Osteoblast (primary cell): ENCODE results near the gene FANCD2OS. TPM values are rescaled to one million over a fixed set of nuclear protein-coding genes. Genes with fewer than 3 reads are reported as not detected.

Experiments
- DNase-seq: peaks from one replicate; pipeline ENCODE4 v3.0.0; 2011; ENCODE audit warnings: low spot score, mixed read lengths; ENCODE audit not compliant: insufficient read length; ENCODE audit errors: missing footprints
- H2AFZ ChIP-seq: 2 replicates; pipeline ENCODE4 v1.6.0; 2011; ENCODE audit warnings: mild to moderate bottlenecking, low read length
- H3K27ac ChIP-seq: 2 replicates; pipeline ENCODE4 v1.5.1; 2011; ENCODE audit warnings: mild to moderate bottlenecking, low read depth, low read length, moderate library complexity
- H3K27me3 ChIP-seq: 2 replicates; pipeline ENCODE4 v1.6.0; 2012; ENCODE audit warnings: mild to moderate bottlenecking, control low read depth, inconsistent platforms, low read length, moderate library complexity; ENCODE audit not compliant: insufficient read depth
- H3K36me3 ChIP-seq: 2 replicates; pipeline ENCODE4 v1.5.1; 2011; ENCODE audit warnings: mild to moderate bottlenecking, low read length, control low read depth, moderate library complexity; ENCODE audit not compliant: insufficient read depth
- H3K4me1 ChIP-seq: 2 replicates; pipeline ENCODE4 v1.5.1; 2011; ENCODE audit warnings: mild to moderate bottlenecking, low read length, control low read depth, moderate library complexity; ENCODE audit not compliant: insufficient read depth
- H3K4me2 ChIP-seq: 2 replicates; pipeline ENCODE4 v1.6.0; 2011; ENCODE audit warnings: mild to moderate bottlenecking, low read length; ENCODE audit not compliant: insufficient read depth
- H3K4me3 ChIP-seq: fragments of 200-600 bp; sonication (generic); 3 replicates; pipeline ENCODE4 v1.5.1; 2012; ENCODE audit warnings: mild to moderate bottlenecking, low read length, inconsistent platforms; ENCODE audit not compliant: insufficient read depth
- H3K79me2 ChIP-seq: 2 replicates; pipeline ENCODE4 v1.6.0; 2012; ENCODE audit warnings: mild to moderate bottlenecking, low read length, control low read depth, inconsistent platforms; ENCODE audit not compliant: insufficient read depth
- H3K9me3 ChIP-seq: 2 replicates; pipeline ENCODE4 v1.5.1; 2011; ENCODE audit warnings: low read depth, low read length, control low read depth
- H4K20me1 ChIP-seq: 2 replicates; pipeline ENCODE4 v1.6.0; 2012; ENCODE audit warnings: mild to moderate bottlenecking, low read length, control low read depth; ENCODE audit not compliant: insufficient read depth
- CTCF ChIP-seq: IDR thresholded peaks from 2 replicates; pipeline ENCODE4 v1.5.1; 2011; ENCODE audit warnings: mild to moderate bottlenecking, low read depth, low read length, moderate library complexity; ENCODE audit errors: extremely low read depth
- total RNA-seq: library from RNA; depleted of rRNA; stranded (reverse); fragments of >200 nt; gene quantifications from 2 replicates; pipeline ENCODE4 v1.2.3, GENCODE V29; 2012

The FANCD2OS gene
- total RNA-seq, 1 donor: not detected

DNA sequence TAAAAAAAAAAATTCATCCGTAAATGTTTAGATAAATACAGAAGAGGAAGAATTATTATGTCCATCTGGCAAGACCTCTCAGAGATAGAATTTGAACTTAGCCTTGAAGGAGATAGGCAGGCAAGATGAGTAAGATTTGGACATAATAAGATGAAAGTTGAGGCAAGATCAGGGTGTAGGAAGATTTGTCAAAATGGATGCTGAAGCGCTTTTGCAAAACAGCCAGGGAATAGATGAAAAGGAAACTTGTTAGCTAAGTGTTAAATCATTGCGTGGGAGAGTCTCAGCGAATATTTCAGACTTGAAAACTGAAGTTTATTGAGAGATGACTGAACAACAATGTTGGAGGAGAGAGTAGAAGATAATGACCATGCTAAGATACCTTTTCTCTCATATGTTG, 14.7 kb upstream of the FANCD2OS start:
- peaks cover 4% of the 10 kb centered on the region for H3K4me1 ChIP-seq
- no peak overlapping the region for H2AFZ ChIP-seq
- H3K9me3 ChIP-seq: no peaks in the 10 kb centered on the region
- H3K79me2 ChIP-seq: peaks cover 71% of the 10 kb centered on the region
- H3K4me2 ChIP-seq: no peak overlapping the region
- peaks cover 25% of the 10 kb centered on the region for H3K36me3 ChIP-seq
- no peak for TF ChIP-seq CTCF
- H3K4me3 ChIP-seq: no peak overlapping the region
- no peak overlapping the region for H3K27ac ChIP-seq
- peaks cover 23% of the 10 kb centered on the region for H4K20me1 ChIP-seq
- no peak for DNase-seq
- no peaks in the 10 kb centered on the region for H3K27me3 ChIP-seq

- Histone ChIP-seq H3K79me2 (peaks cover 88% of the 10 kb centered on the region), H4K20me1 (peaks cover 38% of the 10 kb centered on the region), H2AFZ (no peak overlapping the region), H3K36me3 (peaks cover 13% of the 10 kb centered on the region), H3K4me3 (no peak overlapping the region), H3K27me3 (no peaks in the 10 kb centered on the region), H3K27ac (no peak overlapping the region), H3K4me2 (no peak overlapping the region), H3K9me3 (no peaks in the 10 kb centered on the region), H3K4me1 (peaks cover 13% of the 10 kb centered on the region)
- DNase-seq: no peak
- TF ChIP-seq CTCF: no peak
Observed at GRCh38 chr3:10121064-10121463, 13.0 kb upstream of the FANCD2OS start.

GRCh38 chr3:10119376-10119775, 11.3 kb upstream of the FANCD2OS start:
- Histone ChIP-seq H3K4me2 (no peak overlapping the region), H2AFZ (no peak overlapping the region), H3K36me3 (peaks cover 6% of the 10 kb centered on the region), H3K4me3 (no peak overlapping the region), H3K9me3 (no peaks in the 10 kb centered on the region), H3K79me2 (peaks cover 80% of the 10 kb centered on the region), H3K27ac (peak overlapping the region; percentile 17), H3K27me3 (no peaks in the 10 kb centered on the region), H3K4me1 (peaks cover 13% of the 10 kb centered on the region), H4K20me1 (peaks cover 38% of the 10 kb centered on the region)
- no peak for TF ChIP-seq CTCF
- no peak for DNase-seq

GRCh38 chr3:10116928-10117327, 8.9 kb upstream of the FANCD2OS start:
- peaks cover 62% of the 10 kb centered on the region for H3K79me2 ChIP-seq
- peaks cover 38% of the 10 kb centered on the region for H4K20me1 ChIP-seq
- peak overlapping the region; percentile 92 for H3K4me3 ChIP-seq
- H3K4me2 ChIP-seq: peak overlapping the region; percentile 97
- H3K27me3 ChIP-seq: no peaks in the 10 kb centered on the region
- H3K4me1 ChIP-seq: peaks cover 13% of the 10 kb centered on the region
- H3K9me3 ChIP-seq: no peaks in the 10 kb centered on the region
- H2AFZ ChIP-seq: no peak overlapping the region
- peaks cover 6% of the 10 kb centered on the region for H3K36me3 ChIP-seq
- H3K27ac ChIP-seq: peak overlapping the region; percentile 87
- no peak for TF ChIP-seq CTCF
- no peak for DNase-seq
